ENCODE measurements around the gene PSMC5.
"Not testable (repeated sequence)": the region's sequence is repeated elsewhere in the genome, so short reads cannot be mapped to it uniquely, and the experiment has no call there.

Gene PSMC5

GRCh38 chr17:63827002-63827800 lies at the start of gene PSMC5, which contains the start of gene FTSJ3:
Gene PSMC5 (plus strand): TSS chr17:63827431. CDS start chr17:63827491, 60 bp downstream.
Gene FTSJ3 (minus strand): TSS chr17:63827663. CDS start chr17:63826902, 761 bp downstream.
- peak; percentile 96 for DNase-seq (ENCODE audit: low spot score)

GRCh38 chr17:63780507-63780906 lies 46.7 kb upstream of the PSMC5 start:
- DNase-seq (ENCODE audit: low spot score), result no peak

GRCh38 chr17:63780928-63781327 lies 46.3 kb upstream of the PSMC5 start:
- no peak for DNase-seq (ENCODE audit: low spot score)

DNA sequence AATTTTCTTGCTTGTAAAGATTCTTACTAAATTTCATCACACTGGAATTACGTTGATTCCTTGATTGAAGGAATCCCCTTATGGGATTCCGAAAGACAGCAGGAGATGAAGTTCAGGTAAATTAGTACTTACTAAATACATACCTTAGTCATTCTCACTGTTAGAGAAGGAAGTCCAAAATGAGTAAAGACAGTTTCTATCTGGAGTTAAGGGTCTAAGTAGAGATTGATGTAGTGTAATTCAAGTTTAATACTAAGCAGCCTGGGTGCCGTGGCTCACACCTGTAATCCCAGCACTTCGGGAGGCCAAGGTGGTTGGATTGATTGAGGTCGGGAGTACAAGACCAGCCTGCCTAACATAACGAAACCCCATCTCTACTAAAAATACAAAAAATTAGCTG lies 43.7 kb upstream of the PSMC5 start:
- DNase-seq (ENCODE audit: low spot score), result no peak

DNA sequence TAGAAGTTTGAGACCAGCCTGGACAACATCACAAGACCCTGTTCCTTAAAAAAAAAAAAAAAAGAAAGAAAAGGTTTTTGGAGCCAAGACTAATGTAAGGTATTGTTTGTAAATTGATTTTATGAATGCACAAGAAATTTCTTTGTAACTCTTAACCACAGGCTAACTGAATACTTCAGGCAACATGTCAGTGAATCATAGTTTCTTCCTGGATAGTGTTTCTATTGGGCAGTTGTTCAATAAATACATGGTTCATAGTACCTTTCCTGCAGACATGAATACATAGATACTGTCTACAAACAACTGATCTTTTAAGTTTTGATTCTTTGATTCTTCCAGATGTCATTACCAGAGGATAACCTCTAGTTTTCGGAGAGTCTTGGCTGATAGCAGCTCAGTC lies 41.7 kb upstream of the PSMC5 start:
- peak; percentile 54 for DNase-seq (ENCODE audit: low spot score)

- DNase-seq (ENCODE audit: low spot score), result no peak
These were observed 41.1 kb upstream of the PSMC5 start for GRCh38 chr17:63786117-63786516.

GRCh38 chr17:63786971-63787711 lies 40.1 kb upstream of the PSMC5 start:
- DNase-seq (ENCODE audit: low spot score), result no peak

DNA sequence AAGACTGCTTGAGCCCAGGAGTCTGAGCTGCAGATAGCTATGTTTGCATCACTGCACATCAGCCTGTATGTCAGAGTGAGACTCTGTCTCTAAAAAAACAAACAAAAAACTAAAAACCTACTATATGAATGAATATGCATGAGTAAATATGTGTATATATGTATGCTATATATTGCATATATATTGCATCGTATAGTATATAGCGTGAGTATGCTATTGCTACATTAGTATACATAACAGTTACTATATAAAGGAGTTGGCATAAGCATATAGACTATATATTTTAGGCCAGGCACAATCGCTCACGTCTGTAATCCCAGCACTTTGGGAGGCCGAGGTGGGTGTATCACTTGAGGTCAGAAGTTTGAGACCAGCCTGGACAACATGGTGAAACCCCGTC lies 37.2 kb upstream of the PSMC5 start:
- no peak for DNase-seq (ENCODE audit: low spot score)

DNA sequence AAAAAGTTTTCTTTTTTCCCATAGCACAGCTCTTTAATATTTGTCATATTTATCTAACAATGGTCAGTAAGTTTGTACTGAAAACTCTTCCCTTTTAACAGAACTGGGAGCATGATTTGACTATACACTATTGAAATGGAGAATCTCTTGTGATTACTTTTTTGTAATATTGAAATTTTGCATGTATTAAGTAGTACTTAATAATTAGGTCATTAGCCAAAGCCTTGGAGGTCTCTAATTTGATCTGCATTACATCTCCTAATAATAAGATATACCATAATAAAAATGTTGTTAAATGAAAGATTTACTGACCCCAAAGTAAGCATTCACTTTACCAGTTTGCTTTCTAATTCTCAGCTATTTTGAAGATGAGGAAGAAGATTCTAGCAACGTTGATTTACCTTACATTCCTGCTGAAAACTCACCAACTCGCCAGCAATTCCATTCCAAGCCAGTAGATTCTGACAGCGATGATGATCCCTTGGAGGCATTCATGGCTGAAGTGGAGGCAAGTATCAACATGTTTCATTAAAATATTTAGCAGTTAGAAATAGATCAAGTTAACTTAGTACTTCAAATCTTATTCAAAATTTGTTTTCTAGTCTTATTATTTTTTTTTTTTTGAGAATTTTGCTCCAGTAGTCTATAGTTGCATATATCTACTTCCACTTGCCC lies 35.0 kb upstream of the PSMC5 start:
- no peak for DNase-seq (ENCODE audit: low spot score)

GRCh38 chr17:63796375-63796774 lies 30.9 kb upstream of the PSMC5 start:
- DNase-seq (ENCODE audit: low spot score), result not testable (repeated sequence)

- no peak for DNase-seq (ENCODE audit: low spot score)
These were observed 28.6 kb upstream of the PSMC5 start for GRCh38 chr17:63798572-63799106.

GRCh38 chr17:63800783-63801182 lies 26.4 kb upstream of the PSMC5 start:
- no peak for DNase-seq (ENCODE audit: low spot score)

GRCh38 chr17:63804328-63804727 lies 22.9 kb upstream of the PSMC5 start:
- DNase-seq (ENCODE audit: low spot score), result no peak

DNA sequence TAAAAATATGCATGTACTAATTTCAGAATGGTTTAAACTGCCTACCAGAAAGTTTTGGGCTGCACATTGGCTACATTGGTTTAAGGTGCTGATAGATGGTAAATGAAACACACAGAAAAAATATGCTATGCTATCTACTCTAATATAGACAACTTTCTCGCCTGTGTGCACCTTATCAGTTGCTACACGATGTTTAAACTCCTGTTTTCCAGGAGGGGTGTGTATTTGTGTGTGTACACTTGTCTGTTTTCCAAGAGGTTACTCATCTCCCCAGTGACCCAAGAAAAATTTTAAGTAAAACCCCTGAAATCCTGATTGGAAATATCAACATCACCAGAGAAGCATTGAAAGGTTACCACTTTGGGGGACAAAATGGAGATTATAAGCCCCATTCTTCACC lies 21.6 kb upstream of the PSMC5 start:
- no peak for DNase-seq (ENCODE audit: low spot score)

- no peak for DNase-seq (ENCODE audit: low spot score)
These were observed 17.3 kb upstream of the PSMC5 start for GRCh38 chr17:63809970-63810369.

- DNase-seq (ENCODE audit: low spot score), result no peak
These were observed 11.1 kb upstream of the PSMC5 start for GRCh38 chr17:63816123-63816522.

DNA sequence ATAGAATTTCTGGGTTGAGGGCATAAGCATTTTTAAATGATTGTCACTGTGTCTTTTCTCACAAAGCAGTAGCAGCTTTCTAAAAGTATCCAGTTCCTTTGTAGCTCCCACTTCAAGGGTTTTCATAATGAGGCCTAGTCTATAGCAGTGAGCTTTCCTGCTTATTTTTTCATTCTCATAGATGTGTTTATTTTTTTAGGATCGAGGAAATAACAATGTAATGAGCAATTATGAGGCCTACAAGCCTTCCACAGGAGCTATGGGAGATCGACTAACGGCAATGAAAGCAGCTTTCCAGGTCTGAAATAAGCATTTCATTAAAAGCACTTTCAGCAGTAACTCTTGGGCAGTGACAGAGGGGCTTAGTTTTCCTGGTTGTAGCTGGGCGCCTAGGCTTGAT lies 10.6 kb upstream of the PSMC5 start:
- DNase-seq (ENCODE audit: low spot score), result no peak

DNA sequence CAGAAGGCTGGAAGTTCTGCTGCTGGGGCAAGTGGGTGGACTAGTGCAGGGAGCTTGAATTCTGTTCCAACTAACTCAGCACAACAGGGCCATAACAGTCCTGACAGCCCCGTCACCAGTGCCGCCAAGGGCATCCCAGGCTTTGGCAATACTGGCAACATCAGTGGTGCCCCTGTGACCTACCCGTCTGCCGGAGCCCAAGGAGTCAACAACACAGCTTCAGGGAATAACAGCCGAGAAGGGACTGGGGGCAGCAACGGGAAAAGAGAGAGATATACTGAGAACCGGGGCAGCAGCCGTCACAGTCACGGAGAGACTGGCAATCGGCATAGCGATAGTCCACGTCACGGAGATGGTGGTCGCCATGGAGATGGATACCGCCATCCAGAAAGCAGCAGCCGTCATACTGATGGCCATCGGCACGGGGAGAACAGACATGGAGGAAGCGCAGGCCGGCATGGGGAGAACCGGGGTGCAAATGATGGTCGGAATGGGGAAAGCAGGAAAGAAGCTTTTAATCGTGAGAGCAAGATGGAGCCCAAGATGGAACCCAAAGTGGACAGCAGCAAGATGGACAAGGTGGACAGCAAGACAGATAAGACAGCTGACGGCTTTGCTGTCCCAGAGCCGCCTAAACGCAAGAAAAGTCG lies 9.4 kb upstream of the PSMC5 start:
- no peak for DNase-seq (ENCODE audit: low spot score)

DNA sequence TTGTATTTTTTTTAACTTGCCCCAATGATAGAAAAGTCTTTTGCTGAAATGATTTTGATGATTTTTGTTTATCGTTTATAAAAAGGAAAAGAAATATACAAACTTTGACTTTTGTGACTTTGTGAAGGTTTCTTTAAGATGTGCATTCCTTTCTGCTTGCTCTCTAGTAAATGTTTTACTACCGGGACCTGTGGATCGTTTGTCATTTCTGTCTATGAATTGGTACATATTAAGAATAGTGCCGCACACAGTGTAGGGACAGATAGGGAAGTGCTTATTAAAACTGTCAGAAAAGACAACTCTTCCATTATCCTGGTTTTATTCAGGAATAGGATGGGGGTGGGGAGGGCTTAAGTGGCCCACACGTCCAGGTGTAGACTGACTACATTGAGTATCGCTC lies 8.1 kb upstream of the PSMC5 start:
- no peak for DNase-seq (ENCODE audit: low spot score)

GRCh38 chr17:63819585-63820537 lies 7.4 kb upstream of the PSMC5 start:
- no peak for DNase-seq (ENCODE audit: low spot score)
